HCT116 (cell line): ENCODE data around the gene SLC7A1.

Source experiments
- ATF3 ChIP-seq: IDR thresholded peaks from 2 replicates; pipeline ENCODE4 v1.6.1; 2012
- CEBPB ChIP-seq: IDR thresholded peaks from 2 replicates; pipeline ENCODE4 v1.6.1; 2012; ENCODE audit warnings: low read depth
- EZH2 ChIP-seq: fragments of 200-600 bp; sonication (generic); IDR thresholded peaks from 2 replicates; pipeline ENCODE4 v1.6.1; 2017; ENCODE audit warnings: antibody characterized with exemption, mixed run types
- EZH2phosphoT487 ChIP-seq: fragments of 200-600 bp; IDR thresholded peaks from 2 replicates; pipeline ENCODE4 v1.6.1; 2018; ENCODE audit warnings: antibody characterized with exemption, borderline replicate concordance
- JUND ChIP-seq: IDR thresholded peaks from 2 replicates; pipeline ENCODE4 v1.6.1; 2012
- POLR2A ChIP-seq: IDR thresholded peaks from 2 replicates; pipeline ENCODE4 v1.7.0; 2011; ENCODE audit warnings: borderline replicate concordance; ENCODE audit not compliant: insufficient read depth, insufficient read length; ENCODE audit errors: extremely low read depth
- POLR2AphosphoS5 ChIP-seq: IDR thresholded peaks from 2 replicates; pipeline ENCODE4 v1.6.1; 2011; ENCODE audit warnings: mild to moderate bottlenecking, low read depth, low read length, moderate library complexity
- SIN3A ChIP-seq: IDR thresholded peaks from 2 replicates; pipeline ENCODE4 v1.6.1; 2012; ENCODE audit warnings: low read depth
- SP1 ChIP-seq: IDR thresholded peaks from 2 replicates; pipeline ENCODE4 v1.6.1; 2012; ENCODE audit warnings: low read depth
- YY1 ChIP-seq: IDR thresholded peaks from 2 replicates; pipeline ENCODE4 v1.6.1; 2011; ENCODE audit warnings: low read length, low read depth, moderate library complexity, mild to moderate bottlenecking; ENCODE audit not compliant: insufficient replicate concordance; ENCODE audit errors: extremely low read depth
- ZFX ChIP-seq: fragments of 450-650 bp; IDR thresholded peaks from 2 replicates; pipeline ENCODE4 v1.6.1; 2017
- TF ChIP-seq, protein P1 (sequence below), 3 experiments: fragments of 200-600 bp in 1 of 3; sonication (generic) in 1 of 3; IDR thresholded peaks in 2 of 3; conservative IDR thresholded peaks in 1 of 3; 2 replicates each; pipeline ENCODE4 v1.5.1; 2012 to 2017; ENCODE audit warnings: low read depth in 2 of 3, low read length in 2 of 3, antibody characterized with exemption in 1 of 3, borderline replicate concordance in 1 of 3, control low read depth in 1 of 3, mild to moderate bottlenecking in 1 of 3, mixed read lengths in 1 of 3, mixed run types in 1 of 3, moderate library complexity in 1 of 3; ENCODE audit not compliant: insufficient read depth in 1 of 3
- TF ChIP-seq, protein P2 (sequence below): IDR thresholded peaks from 2 replicates; pipeline ENCODE4 v1.6.1; 2012; ENCODE audit warnings: low read depth

GRCh38 chr13:29482504-29482903 lies 113.0 kb downstream of the SLC7A1 start:
- TF ChIP-seq, protein P1, sequence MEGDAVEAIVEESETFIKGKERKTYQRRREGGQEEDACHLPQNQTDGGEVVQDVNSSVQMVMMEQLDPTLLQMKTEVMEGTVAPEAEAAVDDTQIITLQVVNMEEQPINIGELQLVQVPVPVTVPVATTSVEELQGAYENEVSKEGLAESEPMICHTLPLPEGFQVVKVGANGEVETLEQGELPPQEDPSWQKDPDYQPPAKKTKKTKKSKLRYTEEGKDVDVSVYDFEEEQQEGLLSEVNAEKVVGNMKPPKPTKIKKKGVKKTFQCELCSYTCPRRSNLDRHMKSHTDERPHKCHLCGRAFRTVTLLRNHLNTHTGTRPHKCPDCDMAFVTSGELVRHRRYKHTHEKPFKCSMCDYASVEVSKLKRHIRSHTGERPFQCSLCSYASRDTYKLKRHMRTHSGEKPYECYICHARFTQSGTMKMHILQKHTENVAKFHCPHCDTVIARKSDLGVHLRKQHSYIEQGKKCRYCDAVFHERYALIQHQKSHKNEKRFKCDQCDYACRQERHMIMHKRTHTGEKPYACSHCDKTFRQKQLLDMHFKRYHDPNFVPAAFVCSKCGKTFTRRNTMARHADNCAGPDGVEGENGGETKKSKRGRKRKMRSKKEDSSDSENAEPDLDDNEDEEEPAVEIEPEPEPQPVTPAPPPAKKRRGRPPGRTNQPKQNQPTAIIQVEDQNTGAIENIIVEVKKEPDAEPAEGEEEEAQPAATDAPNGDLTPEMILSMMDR (IDR thresholded peaks at IDR 0.05 in 2 of 3, conservative IDR thresholded peaks at IDR 0.05 in 1 of 3; ENCODE audit: borderline replicate concordance in 1 of 3, insufficient read depth in 1 of 3, low read depth in 2 of 3, low read length in 2 of 3): no peak
- TF ChIP-seq ZFX: no peak
- TF ChIP-seq POLR2AphosphoS5: no peak
- TF ChIP-seq EZH2: no peak
- no peak for TF ChIP-seq SIN3A
- TF ChIP-seq, protein P2, sequence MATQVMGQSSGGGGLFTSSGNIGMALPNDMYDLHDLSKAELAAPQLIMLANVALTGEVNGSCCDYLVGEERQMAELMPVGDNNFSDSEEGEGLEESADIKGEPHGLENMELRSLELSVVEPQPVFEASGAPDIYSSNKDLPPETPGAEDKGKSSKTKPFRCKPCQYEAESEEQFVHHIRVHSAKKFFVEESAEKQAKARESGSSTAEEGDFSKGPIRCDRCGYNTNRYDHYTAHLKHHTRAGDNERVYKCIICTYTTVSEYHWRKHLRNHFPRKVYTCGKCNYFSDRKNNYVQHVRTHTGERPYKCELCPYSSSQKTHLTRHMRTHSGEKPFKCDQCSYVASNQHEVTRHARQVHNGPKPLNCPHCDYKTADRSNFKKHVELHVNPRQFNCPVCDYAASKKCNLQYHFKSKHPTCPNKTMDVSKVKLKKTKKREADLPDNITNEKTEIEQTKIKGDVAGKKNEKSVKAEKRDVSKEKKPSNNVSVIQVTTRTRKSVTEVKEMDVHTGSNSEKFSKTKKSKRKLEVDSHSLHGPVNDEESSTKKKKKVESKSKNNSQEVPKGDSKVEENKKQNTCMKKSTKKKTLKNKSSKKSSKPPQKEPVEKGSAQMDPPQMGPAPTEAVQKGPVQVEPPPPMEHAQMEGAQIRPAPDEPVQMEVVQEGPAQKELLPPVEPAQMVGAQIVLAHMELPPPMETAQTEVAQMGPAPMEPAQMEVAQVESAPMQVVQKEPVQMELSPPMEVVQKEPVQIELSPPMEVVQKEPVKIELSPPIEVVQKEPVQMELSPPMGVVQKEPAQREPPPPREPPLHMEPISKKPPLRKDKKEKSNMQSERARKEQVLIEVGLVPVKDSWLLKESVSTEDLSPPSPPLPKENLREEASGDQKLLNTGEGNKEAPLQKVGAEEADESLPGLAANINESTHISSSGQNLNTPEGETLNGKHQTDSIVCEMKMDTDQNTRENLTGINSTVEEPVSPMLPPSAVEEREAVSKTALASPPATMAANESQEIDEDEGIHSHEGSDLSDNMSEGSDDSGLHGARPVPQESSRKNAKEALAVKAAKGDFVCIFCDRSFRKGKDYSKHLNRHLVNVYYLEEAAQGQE: no peak
- no peak for TF ChIP-seq JUND
- TF ChIP-seq EZH2phosphoT487: no peak
- no peak for TF ChIP-seq CEBPB
- no peak for TF ChIP-seq ATF3
- no peak for TF ChIP-seq YY1
- no peak for TF ChIP-seq POLR2A
- TF ChIP-seq SP1: no peak
